WTC11 (cell line): ENCODE results near the gene IFIT5. TPM values are rescaled to one million over a fixed set of nuclear protein-coding genes. Genes with fewer than 3 reads are reported as not detected.

Experiments
- ATAC-seq: fragments of 200-7000 bp; cut with Tn5 transposase; 2 replicates; pipeline ENCODE4 v1.10.0; 2021; ENCODE audit warnings: mild to moderate bottlenecking, moderate library complexity
- CTCF ChIA-PET: fragments of 300-600 bp; sonication (Branson Sonifier 250); formaldehyde crosslinking; loops from one replicate; lab custom pipeline; 2021; ENCODE audit warnings: antibody characterized with exemption; lab: Charles Lee
- POLR2A ChIA-PET: fragments of 350-600 bp; sonication (Branson Sonifier 250); formaldehyde crosslinking; loops from one replicate; lab custom pipeline; 2021; ENCODE audit warnings: antibody characterized with exemption; lab: Charles Lee
- DNase-seq: peaks from one replicate; pipeline ENCODE4 v3.0.0; 2021; ENCODE audit warnings: low spot score
- H3K27ac Mint-ChIP-seq: 2 replicates; pipeline ENCODE4 v1.8.0; 2021; ENCODE audit warnings: mixed read lengths
- H3K27me3 Mint-ChIP-seq: 2 replicates; pipeline ENCODE4 v1.8.0; 2021; ENCODE audit warnings: low read depth, mild to moderate bottlenecking, moderate library complexity, mixed read lengths
- H3K36me3 Mint-ChIP-seq: 2 replicates; pipeline ENCODE4 v1.8.0; 2021; ENCODE audit warnings: mixed read lengths
- H3K4me1 Mint-ChIP-seq: 2 replicates; pipeline ENCODE4 v1.8.0; 2022; ENCODE audit warnings: mixed read lengths
- H3K4me3 Mint-ChIP-seq: 2 replicates; pipeline ENCODE4 v1.8.0; 2021; ENCODE audit warnings: mild to moderate bottlenecking, moderate library complexity, mixed read lengths
- H3K9me3 Mint-ChIP-seq: 2 replicates; pipeline ENCODE4 v1.8.0; 2021; ENCODE audit warnings: mixed read lengths
- CDX4 ChIP-seq: fragments of 250-450 bp; sonication (Bioruptor Pico); IDR thresholded peaks from 2 replicates; pipeline ENCODE4 v1.9.0; 2021; ENCODE audit warnings: moderate library complexity, mild to moderate bottlenecking, inconsistent platforms, borderline replicate concordance
- CREB1 ChIP-seq: sonication (generic); formaldehyde crosslinking; IDR thresholded peaks from 2 replicates; pipeline ENCODE4 v1.8.0; 2023; ENCODE audit warnings: mild to moderate bottlenecking, missing genetic modification reagents
- CREM ChIP-seq: sonication (generic); formaldehyde crosslinking; IDR thresholded peaks from 2 replicates; pipeline ENCODE4 v1.8.1; 2022; ENCODE audit warnings: mild to moderate bottlenecking, missing genetic modification reagents, moderate library complexity
- E2F5 ChIP-seq: sonication (generic); formaldehyde crosslinking; IDR thresholded peaks from 2 replicates; pipeline ENCODE4 v1.8.1; 2022; ENCODE audit warnings: mild to moderate bottlenecking, moderate library complexity, missing genetic modification reagents
- FOXK1 ChIP-seq: sonication (generic); formaldehyde crosslinking; IDR thresholded peaks from 2 replicates; pipeline ENCODE4 v1.8.0; 2022; ENCODE audit warnings: mild to moderate bottlenecking, moderate library complexity, missing genetic modification reagents
- IRF2 ChIP-seq: sonication (generic); formaldehyde crosslinking; IDR thresholded peaks from 2 replicates; pipeline ENCODE4 v1.8.0; 2022; ENCODE audit warnings: low read depth, missing genetic modification reagents, borderline replicate concordance
- JUN ChIP-seq: sonication (generic); formaldehyde crosslinking; IDR thresholded peaks from 2 replicates; pipeline ENCODE4 v1.8.0; 2023; ENCODE audit warnings: mild to moderate bottlenecking, missing genetic modification reagents
- KAT7 ChIP-seq: sonication (generic); formaldehyde crosslinking; IDR thresholded peaks from 2 replicates; pipeline ENCODE4 v1.8.1; 2023; ENCODE audit warnings: missing genetic modification reagents, mild to moderate bottlenecking, borderline replicate concordance
- MYBL2 ChIP-seq: sonication (generic); formaldehyde crosslinking; IDR thresholded peaks from 2 replicates; pipeline ENCODE4 v1.8.1; 2023; ENCODE audit warnings: mild to moderate bottlenecking, moderate library complexity, missing genetic modification reagents
- RELA ChIP-seq: sonication (generic); formaldehyde crosslinking; IDR thresholded peaks from 2 replicates; pipeline ENCODE4 v1.8.1; 2022; ENCODE audit warnings: missing genetic modification reagents, mild to moderate bottlenecking, borderline replicate concordance
- SMAD4 ChIP-seq: sonication (generic); formaldehyde crosslinking; IDR thresholded peaks from 2 replicates; pipeline ENCODE4 v1.8.0; 2022; ENCODE audit warnings: mild to moderate bottlenecking, missing genetic modification reagents
- ZNF232 ChIP-seq: sonication (generic); formaldehyde crosslinking; IDR thresholded peaks from 2 replicates; pipeline ENCODE4 v1.8.0; 2022; ENCODE audit warnings: mild to moderate bottlenecking, missing genetic modification reagents
- ZNF317 ChIP-seq: sonication (generic); formaldehyde crosslinking; IDR thresholded peaks from 2 replicates; pipeline ENCODE4 v1.8.1; 2023; ENCODE audit warnings: low read depth, mild to moderate bottlenecking, moderate library complexity, missing genetic modification reagents, borderline replicate concordance
- ZNF532 ChIP-seq: fragments of 250-450 bp; sonication (Bioruptor Pico); IDR thresholded peaks from 2 replicates; pipeline ENCODE4 v1.9.0; 2021; ENCODE audit warnings: mild to moderate bottlenecking, borderline replicate concordance
- total RNA-seq: library from RNA; stranded (reverse); gene quantifications from 3 replicates; pipeline ENCODE4 v1.2.3, GENCODE V29; 2021
- TF ChIP-seq, protein P1 (sequence below): fragments of 250-450 bp; sonication (Bioruptor Pico); conservative IDR thresholded peaks from 2 replicates; pipeline ENCODE4 v1.9.0; 2021; ENCODE audit warnings: mild to moderate bottlenecking
- TF ChIP-seq, protein P2 (sequence below): fragments of 250-450 bp; sonication (Bioruptor Pico); IDR thresholded peaks from 2 replicates; pipeline ENCODE4 v2.1.2; 2022; ENCODE audit warnings: mild to moderate bottlenecking, moderate library complexity
- TF ChIP-seq, protein P3 (sequence below): sonication (generic); formaldehyde crosslinking; IDR thresholded peaks from 2 replicates; pipeline ENCODE4 v1.8.0; 2023; ENCODE audit warnings: missing genetic modification reagents, mild to moderate bottlenecking, borderline replicate concordance

Gene IFIT5
- total RNA-seq, 1 experiment from 2014 or later = 2.0 TPM

- TF ChIP-seq, protein P1, sequence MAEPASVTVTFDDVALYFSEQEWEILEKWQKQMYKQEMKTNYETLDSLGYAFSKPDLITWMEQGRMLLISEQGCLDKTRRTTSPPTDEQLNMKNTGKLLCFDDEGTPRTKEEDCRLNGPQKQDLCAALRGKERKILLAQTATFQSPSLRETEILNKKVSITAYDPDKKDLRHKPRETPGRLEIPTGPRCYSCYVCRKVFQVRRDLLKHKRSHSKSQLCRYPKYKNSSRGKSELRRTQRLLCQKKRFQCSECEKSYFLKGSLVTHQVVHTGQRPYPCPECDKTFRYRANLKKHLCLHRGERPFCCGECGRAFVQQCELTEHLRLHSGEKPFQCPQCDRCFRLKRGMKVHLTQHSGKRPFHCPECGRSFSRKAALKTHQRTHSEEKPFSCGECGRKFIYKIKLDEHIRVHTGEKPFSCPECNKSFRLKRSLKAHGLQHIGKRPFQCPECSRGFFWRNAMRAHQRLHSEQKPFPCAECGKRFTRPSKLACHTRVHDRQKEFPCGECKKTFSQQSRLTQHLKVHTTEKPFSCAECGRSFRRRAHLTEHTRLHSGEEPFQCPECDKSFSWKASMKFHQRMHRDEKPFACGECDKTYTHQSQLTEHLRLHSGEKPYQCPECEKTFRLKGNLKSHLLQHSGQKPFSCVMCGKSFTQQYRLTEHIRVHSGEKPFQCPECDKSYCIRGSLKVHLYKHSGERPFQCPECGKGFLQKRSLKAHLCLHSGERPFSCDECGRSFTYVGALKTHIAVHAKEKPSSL (CRISPR knock-in tag) = no peak
- TF ChIP-seq CDX4 (CRISPR knock-in tag) (no peak), KAT7 (0 out of 2 replicates have a peak, but pooled peaks have one; percentile 38), CREB1 (CRISPR knock-in tag) (no peak), ZNF317 (0 out of 2 replicates have a peak, but pooled peaks have one; percentile 3), CREM (CRISPR knock-in tag) (0 out of 2 replicates have a peak, but pooled peaks have one; percentile 49), E2F5 (CRISPR knock-in tag) (no peak), RELA (CRISPR knock-in tag) (no peak)
Measured at GRCh38 chr10:89414146-89414878, at the start of gene IFIT5 (continued).

- POLR2A ChIA-PET = interaction anchor here (0.5 kb wide), 1 partner anchor 557 kb away, joined by 4 read pairs; no protein-coding TSS in a partner anchor
- peaks cover 6% of the 10 kb centered on the region for H3K9me3 Mint-ChIP-seq
- no peak for ATAC-seq
- TF ChIP-seq FOXK1 (CRISPR knock-in tag) = no peak
- no peak for TF ChIP-seq CREM (CRISPR knock-in tag)
- TF ChIP-seq IRF2 (CRISPR knock-in tag) = no peak
- TF ChIP-seq, all 79 proteins: peak for 0
- Mint-ChIP-seq H3K27me3 (no peaks in the 10 kb centered on the region), H3K36me3 (no peaks in the 10 kb centered on the region), H3K4me3 (no peak overlapping the region), H3K27ac (no peak overlapping the region), H3K4me1 (peaks cover 12% of the 10 kb centered on the region)
- no peak for DNase-seq
- CTCF ChIA-PET = interaction anchor here (1.0 to 2.3 kb wide), 3 partner anchors 40 to 150 kb away, joined by 3 to 10 read pairs (median 3); partner anchors contain the start of gene IFIT3
Measured at GRCh38 chr10:89367529-89367928, 46.8 kb upstream of the IFIT5 start.

DNA sequence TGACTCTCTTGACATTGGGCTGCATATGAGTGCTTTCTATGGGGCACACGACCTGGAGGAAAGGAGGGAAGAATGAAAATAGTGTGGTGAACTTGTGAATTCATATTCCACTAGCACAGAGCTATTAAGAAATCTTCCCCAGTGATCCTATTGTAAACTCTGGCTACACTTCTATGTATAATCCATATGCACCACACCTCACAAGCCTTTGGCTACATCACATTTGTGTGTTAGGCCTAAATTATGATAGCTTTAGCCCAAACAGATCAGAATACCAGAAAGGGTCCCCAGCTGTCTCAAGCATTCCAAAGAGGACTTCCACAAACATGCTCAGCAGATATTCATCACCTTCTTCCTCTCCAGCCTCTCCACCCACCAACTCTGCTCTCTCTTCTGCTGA lies 46.2 kb upstream of the IFIT5 start:
- no peak for ATAC-seq
- H3K4me3 Mint-ChIP-seq = no peak overlapping the region
- no peaks in the 10 kb centered on the region for H3K36me3 Mint-ChIP-seq
- H3K27ac Mint-ChIP-seq = no peak overlapping the region
- peaks cover 6% of the 10 kb centered on the region for H3K9me3 Mint-ChIP-seq
- ChIA-PET POLR2A (no interaction called here), CTCF (interaction anchor here (1.0 to 2.6 kb wide), 8 partner anchors 10 to 151 kb away, joined by 3 to 19 read pairs (median 6); partner anchors contain the start of genes IFIT1B and IFIT3)
- DNase-seq = no peak
- H3K27me3 Mint-ChIP-seq = no peaks in the 10 kb centered on the region
- peaks cover 12% of the 10 kb centered on the region for H3K4me1 Mint-ChIP-seq
- no peak for TF ChIP-seq JUN (CRISPR knock-in tag)
- TF ChIP-seq, protein P2, sequence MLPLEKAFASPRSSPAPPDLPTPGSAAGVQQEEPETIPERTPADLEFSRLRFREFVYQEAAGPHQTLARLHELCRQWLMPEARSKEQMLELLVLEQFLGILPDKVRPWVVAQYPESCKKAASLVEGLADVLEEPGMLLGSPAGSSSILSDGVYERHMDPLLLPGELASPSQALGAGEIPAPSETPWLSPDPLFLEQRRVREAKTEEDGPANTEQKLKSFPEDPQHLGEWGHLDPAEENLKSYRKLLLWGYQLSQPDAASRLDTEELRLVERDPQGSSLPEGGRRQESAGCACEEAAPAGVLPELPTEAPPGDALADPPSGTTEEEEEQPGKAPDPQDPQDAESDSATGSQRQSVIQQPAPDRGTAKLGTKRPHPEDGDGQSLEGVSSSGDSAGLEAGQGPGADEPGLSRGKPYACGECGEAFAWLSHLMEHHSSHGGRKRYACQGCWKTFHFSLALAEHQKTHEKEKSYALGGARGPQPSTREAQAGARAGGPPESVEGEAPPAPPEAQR (CRISPR knock-in tag) = no peak
- TF ChIP-seq SMAD4 (CRISPR knock-in tag) = no peak
- no peak for TF ChIP-seq RELA (CRISPR knock-in tag)
- no peak for TF ChIP-seq MYBL2 (CRISPR knock-in tag)
- no peak for TF ChIP-seq ZNF532
- TF ChIP-seq ZNF232 (CRISPR knock-in tag) = no peak
- TF ChIP-seq, protein P3, sequence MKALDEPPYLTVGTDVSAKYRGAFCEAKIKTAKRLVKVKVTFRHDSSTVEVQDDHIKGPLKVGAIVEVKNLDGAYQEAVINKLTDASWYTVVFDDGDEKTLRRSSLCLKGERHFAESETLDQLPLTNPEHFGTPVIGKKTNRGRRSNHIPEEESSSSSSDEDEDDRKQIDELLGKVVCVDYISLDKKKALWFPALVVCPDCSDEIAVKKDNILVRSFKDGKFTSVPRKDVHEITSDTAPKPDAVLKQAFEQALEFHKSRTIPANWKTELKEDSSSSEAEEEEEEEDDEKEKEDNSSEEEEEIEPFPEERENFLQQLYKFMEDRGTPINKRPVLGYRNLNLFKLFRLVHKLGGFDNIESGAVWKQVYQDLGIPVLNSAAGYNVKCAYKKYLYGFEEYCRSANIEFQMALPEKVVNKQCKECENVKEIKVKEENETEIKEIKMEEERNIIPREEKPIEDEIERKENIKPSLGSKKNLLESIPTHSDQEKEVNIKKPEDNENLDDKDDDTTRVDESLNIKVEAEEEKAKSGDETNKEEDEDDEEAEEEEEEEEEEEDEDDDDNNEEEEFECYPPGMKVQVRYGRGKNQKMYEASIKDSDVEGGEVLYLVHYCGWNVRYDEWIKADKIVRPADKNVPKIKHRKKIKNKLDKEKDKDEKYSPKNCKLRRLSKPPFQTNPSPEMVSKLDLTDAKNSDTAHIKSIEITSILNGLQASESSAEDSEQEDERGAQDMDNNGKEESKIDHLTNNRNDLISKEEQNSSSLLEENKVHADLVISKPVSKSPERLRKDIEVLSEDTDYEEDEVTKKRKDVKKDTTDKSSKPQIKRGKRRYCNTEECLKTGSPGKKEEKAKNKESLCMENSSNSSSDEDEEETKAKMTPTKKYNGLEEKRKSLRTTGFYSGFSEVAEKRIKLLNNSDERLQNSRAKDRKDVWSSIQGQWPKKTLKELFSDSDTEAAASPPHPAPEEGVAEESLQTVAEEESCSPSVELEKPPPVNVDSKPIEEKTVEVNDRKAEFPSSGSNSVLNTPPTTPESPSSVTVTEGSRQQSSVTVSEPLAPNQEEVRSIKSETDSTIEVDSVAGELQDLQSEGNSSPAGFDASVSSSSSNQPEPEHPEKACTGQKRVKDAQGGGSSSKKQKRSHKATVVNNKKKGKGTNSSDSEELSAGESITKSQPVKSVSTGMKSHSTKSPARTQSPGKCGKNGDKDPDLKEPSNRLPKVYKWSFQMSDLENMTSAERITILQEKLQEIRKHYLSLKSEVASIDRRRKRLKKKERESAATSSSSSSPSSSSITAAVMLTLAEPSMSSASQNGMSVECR = no peak
